Raji (cell line): ENCODE measurements around the gene SSTR3.

Experiments used
- POLR2A ChIP-seq: IDR thresholded peaks from 2 replicates; pipeline ENCODE4 v1.6.1; 2011; ENCODE audit warnings: low read depth, low read length, control low read depth; ENCODE audit not compliant: insufficient read depth

SSTR3 gene

GRCh38 chr22:37212174-37212906, at the start of gene SSTR3:
Gene SSTR3, minus strand, starts transcription at chr22:37212477. Its CDS starts 4,674 bp downstream, at chr22:37207803.
- no peak for TF ChIP-seq POLR2A

DNA sequence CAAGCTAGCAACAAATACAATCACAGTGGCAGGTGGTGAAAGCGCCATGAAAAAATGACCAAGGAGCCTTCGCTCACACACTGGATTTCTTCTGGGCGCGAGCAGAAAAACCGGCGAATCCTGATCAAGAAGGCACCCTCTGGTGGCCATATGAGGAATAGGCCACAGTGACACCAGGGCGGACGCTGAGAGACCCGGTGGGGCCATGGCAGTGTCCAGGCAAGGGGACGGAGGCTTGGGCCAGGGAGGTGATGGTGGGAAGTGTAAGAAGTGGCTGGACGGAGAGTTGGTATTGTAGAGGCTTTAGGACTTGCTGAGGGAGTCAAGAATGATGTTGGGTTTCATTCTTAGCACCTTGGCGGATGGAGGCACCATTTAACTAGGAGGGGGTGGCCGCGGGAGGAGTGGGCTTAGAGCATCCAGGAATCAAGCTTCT, 48.6 kb upstream of the SSTR3 start:
- TF ChIP-seq POLR2A: no peak

DNA sequence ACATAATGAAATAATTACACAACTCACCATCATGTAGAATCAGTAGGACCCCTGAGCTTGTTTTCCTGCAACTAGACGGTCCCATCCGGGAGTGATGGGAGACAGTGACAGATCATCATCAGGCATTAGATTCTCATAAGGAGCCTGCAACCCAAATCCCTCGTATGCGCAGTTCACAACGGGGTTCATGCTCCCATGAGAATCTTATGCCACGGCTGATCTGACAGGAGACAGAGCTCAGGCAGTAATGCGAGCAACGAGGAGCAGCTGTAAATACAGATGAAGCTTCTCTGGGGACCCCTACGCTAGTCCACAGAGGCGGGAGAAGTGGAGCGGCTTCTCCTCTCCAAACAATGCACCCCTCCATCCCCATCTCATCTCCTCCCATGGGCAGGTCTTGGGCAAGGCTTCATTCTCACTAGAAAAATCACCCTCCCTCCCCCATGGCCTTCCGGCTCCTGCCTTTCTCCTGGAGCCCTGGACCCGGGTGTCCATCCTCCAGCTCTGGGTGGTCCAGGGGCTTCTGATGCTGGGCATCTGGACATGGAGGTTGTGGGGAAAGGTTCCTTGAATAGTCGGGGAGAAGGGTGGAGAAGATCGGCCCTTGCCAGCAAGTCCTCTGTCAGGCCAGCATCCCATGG, 48.0 kb upstream of the SSTR3 start:
- no peak for TF ChIP-seq POLR2A

GRCh38 chr22:37259540-37260029, 47.3 kb upstream of the SSTR3 start:
- no peak for TF ChIP-seq POLR2A

- TF ChIP-seq POLR2A: no peak
Measured at GRCh38 chr22:37258753-37259401, 46.6 kb upstream of the SSTR3 start.

DNA sequence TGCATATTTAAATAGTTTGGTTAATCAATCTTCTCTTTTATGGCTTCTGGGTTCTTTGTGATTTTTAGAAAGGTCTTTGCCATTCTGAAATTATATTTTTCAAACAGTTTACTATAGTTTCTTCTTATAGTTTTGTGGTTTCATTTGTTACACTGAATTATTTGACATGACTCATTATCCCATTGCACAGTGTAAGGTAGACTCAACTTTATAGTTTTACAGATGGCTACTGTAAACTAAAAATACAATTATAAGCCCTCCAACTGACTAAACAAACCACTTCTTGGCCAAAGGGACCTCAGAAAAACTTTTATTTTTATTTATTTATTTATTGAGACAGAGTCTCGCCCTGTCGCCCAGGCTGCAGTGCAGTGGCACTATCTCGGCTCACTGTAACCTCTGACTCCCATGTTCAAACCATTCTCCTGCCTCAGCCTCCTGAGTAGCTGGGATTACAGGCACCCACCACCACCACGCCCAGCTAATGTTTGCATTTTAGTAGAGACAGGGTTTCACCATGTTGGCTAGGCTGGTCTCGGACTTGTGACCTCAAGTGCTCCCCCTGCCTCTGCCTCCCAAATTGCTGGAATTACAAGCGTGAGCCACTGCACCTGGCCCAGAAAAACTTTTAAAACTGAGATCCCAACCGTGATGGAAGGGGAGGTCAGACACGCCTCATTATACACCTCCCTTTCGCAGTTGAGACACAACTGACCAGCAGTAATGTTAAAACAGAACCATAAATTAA, 45.9 kb upstream of the SSTR3 start:
- no peak for TF ChIP-seq POLR2A

DNA sequence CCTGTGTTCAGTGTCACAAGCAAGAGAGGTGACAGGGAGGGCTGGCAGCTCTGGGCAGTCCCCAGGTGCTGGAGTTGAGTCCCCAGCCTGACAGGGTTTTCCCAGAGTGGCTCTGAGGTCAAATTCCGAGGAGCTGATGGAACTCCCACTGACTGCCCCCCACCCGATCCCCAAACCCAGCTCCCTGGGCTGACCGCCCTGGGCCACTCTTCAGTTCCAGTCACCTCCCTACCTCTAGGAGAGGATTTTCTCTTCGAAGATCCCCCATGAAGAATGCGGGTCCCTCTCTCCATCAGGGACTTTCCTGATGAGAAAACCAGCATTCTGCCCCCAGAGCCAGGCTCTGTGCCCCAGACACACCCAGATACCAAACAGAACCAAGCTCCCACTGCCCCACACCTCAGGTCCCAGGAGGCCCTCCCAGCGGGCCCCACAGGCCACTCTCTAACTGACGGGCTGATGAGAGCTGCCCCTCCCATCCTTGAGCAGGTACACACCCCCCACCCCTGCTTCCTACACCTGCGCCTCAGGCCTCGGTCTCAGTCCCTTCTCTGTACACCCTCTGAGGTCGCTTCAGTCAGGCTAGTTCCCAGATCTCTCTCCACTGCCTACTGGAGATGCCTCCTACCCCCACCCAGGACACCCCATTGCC, 43.9 kb upstream of the SSTR3 start:
- 0 out of 2 replicates have a peak, but pooled peaks have one; percentile 28 for TF ChIP-seq POLR2A

DNA sequence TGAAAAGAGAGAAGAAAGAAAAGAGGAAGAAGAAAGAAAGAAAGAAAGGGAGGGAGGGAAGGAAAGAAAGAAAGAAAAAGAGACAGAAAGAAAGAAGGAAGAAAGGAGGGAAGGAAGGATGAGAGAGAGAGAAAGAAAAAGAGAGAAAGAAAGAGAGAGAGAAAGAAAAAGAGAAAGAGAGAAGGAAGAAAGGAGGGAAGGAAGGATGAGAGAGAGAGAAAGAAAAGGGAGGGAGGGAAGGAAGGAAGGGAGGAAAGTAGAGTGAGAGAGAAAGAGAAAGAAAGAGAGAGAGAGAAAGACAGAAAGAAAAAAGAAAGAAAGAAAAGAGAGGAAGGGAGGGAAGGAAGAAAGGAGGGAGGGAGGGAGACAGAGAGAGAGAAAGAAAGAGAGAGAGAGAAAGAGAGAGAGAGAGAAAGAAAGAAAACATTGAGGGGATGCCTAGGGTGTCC, 43.3 kb upstream of the SSTR3 start:
- no peak for TF ChIP-seq POLR2A

DNA sequence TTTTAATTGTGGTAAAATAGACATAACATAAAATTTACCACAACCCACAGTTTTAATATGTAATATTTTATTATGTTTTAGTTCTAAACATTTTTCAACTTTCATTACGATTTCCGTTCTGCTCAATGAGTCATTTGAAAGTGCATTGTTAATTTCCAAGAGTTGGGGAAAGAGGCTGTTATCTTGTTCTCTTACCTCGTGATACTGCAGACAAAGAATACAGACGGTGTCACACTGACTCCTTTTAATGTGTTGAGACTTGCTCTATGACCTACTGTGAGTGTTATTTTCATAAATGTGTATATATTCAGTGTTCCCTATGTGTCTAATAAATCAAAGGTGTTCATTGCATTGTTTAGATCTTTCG, 42.6 kb upstream of the SSTR3 start:
- no peak for TF ChIP-seq POLR2A

- no peak for TF ChIP-seq POLR2A
Measured at GRCh38 chr22:37254209-37254866, 42.1 kb upstream of the SSTR3 start.

GRCh38 chr22:37253126-37253660, 40.9 kb upstream of the SSTR3 start:
- TF ChIP-seq POLR2A: no peak

DNA sequence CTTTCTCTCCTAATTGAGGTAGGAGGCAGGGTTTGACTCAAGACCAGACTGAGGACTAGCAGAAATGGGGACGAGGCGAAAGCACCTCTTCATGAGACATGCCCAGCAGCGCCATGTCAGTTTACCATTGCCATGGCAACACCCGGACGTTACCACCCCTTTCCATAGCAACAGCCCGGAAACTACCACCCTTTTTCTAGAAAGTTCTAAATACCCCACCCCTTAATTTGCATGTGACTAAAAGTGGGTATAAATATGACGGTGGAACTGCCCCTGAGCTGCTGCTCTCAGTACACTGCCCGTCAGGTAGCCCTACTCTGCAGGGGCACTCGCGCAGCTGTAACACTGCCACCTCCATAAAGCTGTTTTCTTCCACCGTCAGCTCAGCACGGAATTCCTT, 37.7 kb upstream of the SSTR3 start:
- TF ChIP-seq POLR2A: no peak

GRCh38 chr22:37248251-37248650, 36.0 kb upstream of the SSTR3 start:
- 0 out of 2 replicates have a peak, but pooled peaks have one; percentile 21 for TF ChIP-seq POLR2A

GRCh38 chr22:37245740-37246139, 33.5 kb upstream of the SSTR3 start:
- TF ChIP-seq POLR2A: no peak
